Right ventricle myocardium inferior (tissue), 1 donor: ENCODE measurements around the gene SLC32A1. TPM values are rescaled to one million over a fixed set of nuclear protein-coding genes. Genes with fewer than 3 reads are reported as not detected.

ENCODE experiments used
- ATAC-seq: fragments of 200-7000 bp; cut with Tn5 transposase; one replicate; pipeline ENCODE4 v1.9.1; 2020; ENCODE audit warnings: mild to moderate bottlenecking, moderate library complexity
- DNase-seq: peaks from one replicate; pipeline ENCODE4 v3.0.0; 2021; ENCODE audit errors: missing footprints
- intact Hi-C: fragments of 100-400 bp; cut with DNase I; formaldehyde crosslinking; loops from one replicate; pipeline ENCODE4 v1.11.0; 2022
- total RNA-seq: library from RNA; stranded (reverse); fragmentation: NEBNext Ultra II Directional; extraction: Animal tissue kit (Norgen Biotek cat#: 25700); gene quantifications from one replicate; pipeline ENCODE4 v1.2.1, GENCODE V29; 2021
- donor health status: DM: no; HTN: yes; CAD: no; lungs with severe emphysema.

SLC32A1 gene
- total RNA-seq, 1 donor from 2014 or later, result not detected

DNA sequence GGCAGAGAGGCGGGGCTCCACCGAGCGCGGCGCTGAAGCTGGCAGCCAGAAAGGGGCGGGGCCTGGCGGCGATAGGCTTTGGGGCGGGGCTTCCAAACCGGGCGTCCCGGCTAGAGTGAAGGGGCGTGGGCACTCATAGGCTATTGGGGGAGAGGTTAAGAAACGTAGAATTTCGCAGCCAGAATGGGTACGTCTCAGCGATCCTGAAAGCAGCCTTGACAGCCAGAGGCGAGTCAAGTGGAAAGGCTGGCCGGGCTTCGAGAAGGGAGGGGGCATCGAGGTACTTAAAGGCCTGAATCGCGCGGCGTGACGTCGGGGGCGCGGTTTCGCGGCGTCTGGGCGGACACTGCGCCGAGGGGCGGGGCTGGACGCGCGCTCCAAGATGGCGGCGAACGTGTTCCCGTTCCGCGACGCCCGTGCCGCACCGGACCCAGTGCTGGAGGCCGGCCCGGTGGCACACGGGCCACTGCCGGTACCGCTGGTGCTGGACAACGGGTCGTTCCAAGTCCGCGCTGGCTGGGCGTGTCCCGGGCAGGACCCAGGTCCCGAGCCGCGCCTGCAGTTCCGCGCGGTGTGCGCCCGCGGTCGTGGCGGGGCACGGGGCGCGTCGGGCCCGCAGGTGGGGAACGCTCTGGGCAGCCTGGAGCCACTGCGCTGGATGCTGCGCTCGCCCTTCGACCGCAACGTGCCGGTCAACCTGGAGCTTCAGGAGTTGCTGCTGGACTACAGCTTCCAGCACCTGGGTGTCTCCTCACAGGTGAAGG is 24.0 kb downstream of the SLC32A1 start, which contains the start of gene ACTR5:
Gene ACTR5, plus strand, starts transcription at position 364 of the 764 bp plus-strand sequence. Its CDS starts 19 bp downstream, at position 383.
- intact Hi-C loops, result no loop called here
- peak; percentile 99 for ATAC-seq
- peak; percentile 97 for DNase-seq

- intact Hi-C loops, result no loop called here
- ATAC-seq (no peak), DNase-seq (no peak)
These were observed 24.5 kb downstream of the SLC32A1 start for GRCh38 chr20:38748861-38749149.

DNA sequence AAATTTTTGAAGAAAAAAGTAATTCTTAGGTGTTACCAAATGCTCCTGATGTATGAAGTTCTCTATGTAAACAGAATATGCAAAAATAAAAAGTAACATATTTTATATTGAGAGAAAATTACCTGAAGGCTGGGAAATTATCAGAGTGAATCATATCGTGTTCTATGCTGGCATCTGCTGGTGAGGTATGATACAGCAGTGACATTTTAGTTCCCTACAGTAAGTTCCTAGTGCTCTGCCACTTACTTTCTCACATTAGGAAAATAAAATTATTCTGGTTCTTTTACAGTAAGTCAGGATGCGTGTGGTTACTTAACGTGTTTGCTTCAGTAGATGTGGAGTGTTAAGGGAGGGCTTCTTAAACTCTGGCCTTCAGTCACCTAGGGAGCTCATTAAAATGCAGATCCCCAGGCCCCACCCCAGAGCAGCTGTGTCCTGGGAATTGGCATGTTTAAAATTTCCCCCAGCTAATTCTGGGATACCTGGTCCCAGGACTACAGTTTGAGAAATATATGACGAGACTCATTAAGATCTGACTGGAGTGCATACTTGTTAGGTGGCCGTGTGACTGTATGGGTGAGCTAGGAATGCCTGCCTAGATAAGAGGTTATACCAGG is 27.2 kb downstream of the SLC32A1 start:
- DNase-seq, result no peak
- intact Hi-C loops, result loop anchor here (1.0 kb wide), 1 partner anchor 105 kb away; no protein-coding TSS in a partner anchor
- ATAC-seq, result no peak

DNA sequence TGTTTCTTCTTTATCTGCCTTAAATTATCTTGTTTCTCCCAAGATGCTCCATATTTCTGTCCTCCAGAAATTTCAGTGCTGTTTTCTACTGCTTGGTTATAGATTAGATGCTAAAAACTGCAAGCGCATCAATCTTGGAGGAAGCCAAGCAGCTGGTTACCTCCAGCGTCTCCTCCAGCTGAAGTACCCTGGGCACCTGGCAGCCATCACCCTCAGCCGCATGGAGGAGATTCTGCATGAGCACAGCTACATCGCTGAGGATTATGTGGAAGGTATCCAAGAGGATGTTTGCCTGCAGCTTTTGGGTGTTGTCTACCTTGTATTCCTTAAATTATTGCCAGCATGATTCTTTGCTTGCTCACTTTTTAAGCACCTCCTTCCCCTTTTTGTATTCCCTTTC is 27.7 kb downstream of the SLC32A1 start:
- DNase-seq, result no peak
- intact Hi-C loops, result no loop called here
- no peak for ATAC-seq

- intact Hi-C loops, result no loop called here
- no peak for ATAC-seq
- no peak for DNase-seq
These were observed 30.6 kb downstream of the SLC32A1 start for GRCh38 chr20:38754924-38755323.

DNA sequence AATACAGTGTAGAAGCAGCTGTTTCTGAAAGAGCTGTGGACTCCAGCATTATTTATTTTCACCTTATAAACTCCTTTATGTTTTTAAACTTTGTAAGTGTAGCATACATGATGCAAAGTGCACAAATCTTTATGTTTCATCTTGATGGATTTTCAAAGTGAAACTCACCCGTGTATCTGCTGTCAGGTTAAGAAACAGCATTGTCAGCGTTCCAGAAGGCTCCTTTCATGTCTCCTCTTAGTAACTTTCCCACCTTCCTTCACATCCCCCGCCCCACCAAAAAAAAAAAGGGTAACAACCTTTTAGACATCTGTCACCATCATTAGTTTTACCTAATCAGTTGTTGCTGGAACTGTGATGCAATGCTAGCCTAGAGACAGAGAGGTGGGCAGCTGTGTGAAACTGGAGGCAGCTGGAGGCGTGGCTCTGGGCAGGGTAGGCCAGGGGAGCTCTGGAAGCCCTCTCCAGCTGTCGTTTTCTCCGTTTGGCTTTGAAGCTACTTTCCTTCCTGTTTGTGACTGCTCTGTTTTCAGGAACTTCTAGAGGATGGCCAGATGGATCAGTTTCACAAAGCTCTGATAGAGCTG is 31.1 kb downstream of the SLC32A1 start:
- no peak for ATAC-seq
- DNase-seq, result no peak
- intact Hi-C loops, result no loop called here

DNA sequence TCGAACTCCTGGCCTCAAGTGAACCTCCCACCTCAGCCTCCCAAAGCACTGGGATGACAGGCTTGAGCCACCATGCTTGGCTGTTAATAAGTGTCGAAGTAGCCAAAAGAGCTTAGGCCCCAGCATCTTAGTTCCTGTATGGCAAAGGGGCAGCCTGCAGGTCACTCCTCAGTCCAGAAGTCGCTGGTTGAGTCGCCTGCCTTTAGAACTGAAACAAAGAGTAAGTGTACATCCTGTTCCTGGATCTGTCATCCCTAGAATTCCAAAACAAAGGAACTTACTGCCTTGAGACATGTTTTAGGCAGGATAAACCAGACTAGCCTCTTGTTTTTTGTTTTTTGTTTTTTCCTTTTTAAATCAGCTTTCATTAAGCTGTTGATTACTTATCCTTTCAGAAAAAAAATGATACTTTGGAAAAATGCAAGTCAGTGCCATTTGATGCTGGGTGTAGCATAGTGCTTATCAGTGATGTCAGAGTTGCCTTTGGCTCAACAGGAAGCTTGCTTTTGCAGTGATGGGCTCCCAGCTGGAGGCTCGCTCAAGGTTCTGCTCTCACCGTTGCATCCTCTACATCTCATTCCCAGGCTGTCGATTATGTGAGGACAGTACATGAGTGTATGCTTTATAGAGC is 33.0 kb downstream of the SLC32A1 start:
- ATAC-seq (no peak), DNase-seq (no peak)
- intact Hi-C loops, result no loop called here

GRCh38 chr20:38759106-38759505 is 34.8 kb downstream of the SLC32A1 start:
- ATAC-seq (no peak), DNase-seq (no peak)
- intact Hi-C loops, result no loop called here

DNA sequence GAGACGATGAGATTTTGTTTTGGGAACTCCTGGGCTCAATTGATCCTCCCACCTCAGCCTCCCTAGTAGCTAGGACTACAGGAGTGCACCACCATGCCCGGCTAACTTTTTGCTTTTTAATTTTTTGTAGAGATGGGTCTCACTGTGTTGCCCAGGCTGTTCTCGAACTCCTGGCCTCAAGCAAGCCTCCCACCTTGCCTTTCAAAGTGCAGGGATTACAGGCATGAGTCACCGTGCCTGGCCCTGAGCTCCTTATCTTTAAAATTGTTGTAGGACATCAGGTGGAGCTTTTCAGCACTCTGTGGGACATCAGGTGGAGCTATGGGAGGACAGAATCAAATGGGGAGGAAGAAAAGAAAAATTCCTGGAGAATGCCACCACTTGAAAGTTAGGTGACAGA is 36.7 kb downstream of the SLC32A1 start:
- intact Hi-C loops, result no loop called here
- DNase-seq (no peak), ATAC-seq (no peak)

- ATAC-seq, result no peak
- DNase-seq, result no peak
- intact Hi-C loops, result no loop called here
These were observed 37.9 kb downstream of the SLC32A1 start for GRCh38 chr20:38762174-38762573.

- no peak for ATAC-seq
- intact Hi-C loops, result no loop called here
These were observed 39.3 kb downstream of the SLC32A1 start for GRCh38 chr20:38763616-38764015.

GRCh38 chr20:38764567-38765318 is 40.5 kb downstream of the SLC32A1 start:
- intact Hi-C loops, result no loop called here
- DNase-seq (no peak), ATAC-seq (no peak)

More at GRCh38 chr20:38763616-38764015, 39.3 kb downstream of the SLC32A1 start:
- DNase-seq, result no peak

GRCh38 chr20:38766071-38766470 is 41.8 kb downstream of the SLC32A1 start:
- DNase-seq (no peak), ATAC-seq (no peak)
- intact Hi-C loops, result no loop called here

GRCh38 chr20:38769376-38770295 is 45.4 kb downstream of the SLC32A1 start:
- intact Hi-C loops, result no loop called here
- ATAC-seq (no peak), DNase-seq (no peak)

DNA sequence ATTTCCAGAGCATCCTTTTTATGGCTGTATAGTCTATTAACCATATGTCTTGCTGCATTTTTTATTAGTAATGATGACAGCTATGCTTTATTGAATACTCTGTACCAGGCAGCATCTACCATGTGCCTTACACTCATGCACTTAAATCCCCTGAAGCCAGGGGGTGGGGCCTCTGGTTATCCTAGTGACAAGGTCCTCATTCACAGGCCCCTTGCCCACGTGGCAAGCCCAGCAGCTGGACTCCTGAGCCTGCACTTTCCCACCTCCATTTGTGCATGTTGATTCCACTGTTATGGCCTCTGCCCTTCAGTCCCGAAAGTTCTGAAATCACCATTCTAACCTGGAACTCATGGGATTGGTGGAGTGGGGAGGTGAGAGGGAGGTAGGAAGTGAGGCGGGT is 46.3 kb downstream of the SLC32A1 start:
- ATAC-seq (no peak), DNase-seq (no peak)
- intact Hi-C loops, result no loop called here

DNA sequence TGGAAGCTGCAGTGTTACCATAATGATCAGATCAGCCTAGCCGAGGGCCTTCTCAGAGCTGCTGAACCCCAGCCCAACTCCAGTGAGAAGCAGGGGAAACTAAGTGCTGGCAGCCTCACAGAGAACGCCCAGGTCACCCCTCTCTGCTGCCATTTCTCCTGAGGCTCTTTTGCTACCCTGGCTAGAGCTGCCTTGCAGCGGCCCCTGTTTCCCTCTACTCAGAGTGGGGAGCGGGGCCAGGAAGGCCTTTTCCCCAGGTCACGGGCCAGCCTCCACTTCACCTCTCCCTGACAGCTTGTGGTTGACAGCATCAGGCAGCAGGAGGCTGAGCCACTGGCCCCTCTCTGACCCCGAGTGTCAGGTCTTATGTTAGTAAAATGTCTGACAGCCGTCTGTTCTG is 46.7 kb downstream of the SLC32A1 start:
- ATAC-seq (no peak), DNase-seq (no peak)
- intact Hi-C loops, result no loop called here

GRCh38 chr20:38771621-38772020 is 47.3 kb downstream of the SLC32A1 start:
- intact Hi-C loops, result no loop called here
- ATAC-seq, result no peak
- DNase-seq, result no peak

- ATAC-seq, result no peak
- no peak for DNase-seq
- intact Hi-C loops, result no loop called here
These were observed 49.9 kb downstream of the SLC32A1 start for GRCh38 chr20:38774167-38774566.
